Endothelial cell of umbilical vein (primary cell): ENCODE results near the gene PSME4. TPM values are rescaled to one million over a fixed set of nuclear protein-coding genes. Genes with fewer than 3 reads are reported as not detected.

Source experiments
- BruUV-seq: library from RNA; stranded (reverse); fragments of 400-500 nt; replicated peaks from 2 replicates; lab custom pipeline; 2021; lab: Mats Ljungman, UMichigan
- CTCF ChIA-PET: fragments of 300-600, 350-600 bp; sonication (Branson Sonifier 250); formaldehyde crosslinking; loops from one replicate; lab custom pipeline; 2021; ENCODE audit warnings: antibody characterized with exemption, inconsistent platforms; lab: Charles Lee
- POLR2A ChIA-PET: fragments of 300-600, 350-600 bp; sonication (Branson Sonifier 250); formaldehyde crosslinking; loops from one replicate; lab custom pipeline; 2021; ENCODE audit warnings: antibody characterized with exemption, inconsistent platforms; lab: Charles Lee
- DNase-seq: peaks from one replicate; pipeline ENCODE4 v3.0.0-alpha.2; 2011; ENCODE audit warnings: low read depth, low spot score
- FAIRE-seq: peaks from 2 replicates; lab custom pipeline; 2011; peaks lifted over from hg19 to GRCh38; lab: Jason Lieb, UNC
- H2AFZ ChIP-seq: 2 replicates; pipeline ENCODE4 v1.6.0; 2012; ENCODE audit warnings: low read depth, low read length, control low read depth, inconsistent platforms
- H3K27ac ChIP-seq: 2 replicates; pipeline ENCODE4 v1.5.1; 2011; ENCODE audit warnings: low read depth, mild to moderate bottlenecking, control low read depth, low read length, moderate library complexity; ENCODE audit not compliant: insufficient read depth
- H3K27me3 ChIP-seq, 2 experiments: 2 replicates each; pipeline versions ENCODE4 v1.6.0 to v1.6.1; 2011; ENCODE audit warnings: low read length in 2 of 2, mixed read lengths in 1 of 2; ENCODE audit not compliant: control insufficient read depth in 2 of 2, insufficient read depth in 2 of 2
- H3K36me3 ChIP-seq, 2 experiments: 2 replicates in 1 of 2; 3 replicates in 1 of 2; pipeline ENCODE4 v1.5.1; 2011; ENCODE audit warnings: low read length in 2 of 2, mild to moderate bottlenecking in 1 of 2, moderate library complexity in 1 of 2; ENCODE audit not compliant: control insufficient read depth in 2 of 2, insufficient read depth in 2 of 2; ENCODE audit errors: extremely low read depth in 1 of 2
- H3K4me1 ChIP-seq: 3 replicates; pipeline ENCODE4 v1.5.1; 2011; ENCODE audit warnings: mild to moderate bottlenecking, low read length; ENCODE audit not compliant: control insufficient read depth, insufficient read depth; ENCODE audit errors: extremely low read depth
- H3K4me2 ChIP-seq: 2 replicates; pipeline ENCODE4 v1.6.1; 2011; ENCODE audit warnings: low read length, control low read depth, mixed read lengths; ENCODE audit not compliant: insufficient read depth
- H3K4me3 ChIP-seq, 3 experiments: fragments of 200-600 bp in 1 of 3; sonication (generic), shearing (Covaris generic) in 1 of 3; replicated peaks in 1 of 3; 2 replicates each; pipeline ENCODE4 v1.5.1; 2011 to 2016; ENCODE audit warnings: control low read depth in 3 of 3, low read length in 3 of 3, mild to moderate bottlenecking in 2 of 3, inconsistent platforms in 1 of 3, low read depth in 1 of 3, moderate library complexity in 1 of 3; ENCODE audit not compliant: insufficient read depth in 1 of 3
- H3K79me2 ChIP-seq: 2 replicates; pipeline ENCODE4 v1.6.0; 2012; ENCODE audit warnings: low read length, inconsistent platforms; ENCODE audit not compliant: control insufficient read depth, insufficient read depth
- H3K9ac ChIP-seq: replicated peaks from 2 replicates; pipeline ENCODE3; 2011; ENCODE audit warnings: low read length, control low read depth; ENCODE audit not compliant: insufficient read depth; ENCODE audit errors: extremely low read depth
- H3K9me1 ChIP-seq: replicated peaks from 3 replicates; pipeline ENCODE4 v1.6.0; 2011; ENCODE audit warnings: mild to moderate bottlenecking, low read length; ENCODE audit not compliant: control insufficient read depth, insufficient read depth; ENCODE audit errors: extremely low read depth
- H3K9me3 ChIP-seq: replicated peaks from 2 replicates; pipeline ENCODE4 v1.5.1; 2012; ENCODE audit warnings: low read length, inconsistent platforms; ENCODE audit not compliant: control insufficient read depth, insufficient read depth
- H4K20me1 ChIP-seq: replicated peaks from 2 replicates; pipeline ENCODE3; 2011; ENCODE audit warnings: mild to moderate bottlenecking, low read length; ENCODE audit not compliant: control insufficient read depth, insufficient read depth; ENCODE audit errors: extremely low read depth
- CTCF ChIP-seq, 2 donors: IDR thresholded peaks; 1 replicate in 1 of 2; 2 replicates in 1 of 2; pipeline ENCODE4 v1.5.1; 2011; ENCODE audit warnings: low read length in 2 of 2, mild to moderate bottlenecking in 2 of 2, moderate library complexity in 2 of 2, control low read depth in 1 of 2, inconsistent platforms in 1 of 2, low read depth in 1 of 2; ENCODE audit not compliant: insufficient read depth in 1 of 2; ENCODE audit errors: extremely low read depth in 1 of 2
- EZH2 ChIP-seq: IDR thresholded peaks from 2 replicates; pipeline ENCODE4 v1.6.1; 2012; ENCODE audit warnings: borderline replicate concordance, low read depth, mild to moderate bottlenecking, moderate library complexity, low read length, inconsistent platforms; ENCODE audit not compliant: severe bottlenecking
- FOS ChIP-seq: IDR thresholded peaks from 2 replicates; pipeline ENCODE4 v1.6.1; 2011; ENCODE audit warnings: mild to moderate bottlenecking, low read length, moderate library complexity, borderline replicate concordance; ENCODE audit not compliant: insufficient read depth
- GATA2 ChIP-seq: IDR thresholded peaks from 2 replicates; pipeline ENCODE4 v1.7.0; 2011; ENCODE audit warnings: low read depth, mild to moderate bottlenecking, moderate library complexity, mixed read lengths, low read length; ENCODE audit not compliant: insufficient read length, insufficient read depth
- JUN ChIP-seq: IDR thresholded peaks from 2 replicates; pipeline ENCODE4 v1.6.1; 2011; ENCODE audit warnings: borderline replicate concordance, low read depth; ENCODE audit not compliant: insufficient read length, insufficient read depth
- MAX ChIP-seq: IDR thresholded peaks from 2 replicates; pipeline ENCODE4 v1.6.1; 2011; ENCODE audit not compliant: insufficient read depth, insufficient read length
- MYC ChIP-seq: IDR thresholded peaks from one replicate; pipeline ENCODE4 v1.6.1; 2011; ENCODE audit warnings: mild to moderate bottlenecking, low read depth, low read length
- POLR2A ChIP-seq: IDR thresholded peaks from 2 replicates; pipeline ENCODE4 v1.6.1; 2012; ENCODE audit warnings: low read depth, mild to moderate bottlenecking, control low read depth, low read length
- POLR2AphosphoS5 ChIP-seq: IDR thresholded peaks from 2 replicates; pipeline ENCODE4 v1.6.1; 2012; ENCODE audit warnings: low read depth, mild to moderate bottlenecking, control low read depth, low read length, moderate library complexity; ENCODE audit not compliant: insufficient read depth
- dilution Hi-C: fragments of 300-500 bp; cut with MboI; formaldehyde crosslinking; loops from one replicate; pipeline ENCODE4 v1.15.0; 2019; ENCODE audit warnings: low sequenced_read_pairs; ENCODE audit not compliant: extremely low pct_ligation_motif_present
- intact Hi-C: fragments of 100-400 bp; cut with micrococcal nuclease; formaldehyde crosslinking; loops from one replicate; pipeline ENCODE4 v1.10.0; 2022
- polyA plus RNA-seq, 4 experiments: library from polyadenylated mRNA; depleted of rRNA in 3 of 4; stranded (reverse) in 3 of 4; unstranded in 1 of 4; fragments of >200 nt; gene quantifications; 2 replicates each; pipeline versions ENCODE4 v1.2.1 to v1.2.3, GENCODE V29; 2011 to 2012; ENCODE audit warnings: missing spikeins in 1 of 4
- total RNA-seq: library from RNA; stranded (reverse); gene quantifications from 2 replicates; pipeline ENCODE4 v1.2.3, GENCODE V29; 2021

Gene PSME4
- total and polyA plus RNA-seq, 2 donors (not counting 3 experiments of a cell fraction or from before 2014, with no cell fraction given): 24.7 to 82.6 TPM

- no TSS peak for BruUV-seq
- FAIRE-seq: no peak
- POLR2A ChIA-PET: interaction anchor here (1.3 kb wide), 1 partner anchor 29 kb away, joined by 3 read pairs; the partner anchor contains the start of gene PSME4
These were observed 29.0 kb downstream of the PSME4 start for GRCh38 chr2:53941749-53942148.

More at GRCh38 chr2:53941749-53942148, 29.0 kb downstream of the PSME4 start:
- Histone ChIP-seq H2AFZ (no peak overlapping the region), H3K9me1 (no peaks in the 10 kb centered on the region), H3K9ac (no peak overlapping the region), H3K4me3 (no peak overlapping the region), H3K4me1 (peaks cover 15% of the 10 kb centered on the region), H3K4me2 (no peak overlapping the region), H4K20me1 (no peaks in the 10 kb centered on the region), H3K79me2 (peaks cover 39% of the 10 kb centered on the region), H3K36me3 (peaks cover 2 to 19% of the 10 kb centered on the region in 2 experiments), H3K9me3 (no peaks in the 10 kb centered on the region), H3K27ac (no peak overlapping the region), H3K27me3 (no peaks in the 10 kb centered on the region)
- no peak for DNase-seq
- dilution Hi-C loops (no loop called here), intact Hi-C loops (loop anchor here (2.0 kb wide), 1 partner anchor 27 kb away; no protein-coding TSS in a partner anchor)
- CTCF ChIA-PET: interaction anchor here (0.8 to 2.5 kb wide), 3 partner anchors 11 to 763 kb away, joined by 5 to 10 read pairs (median 5); no protein-coding TSS in a partner anchor
- TF ChIP-seq FOS (no peak), MYC (no peak), JUN (no peak), GATA2 (no peak), CTCF (IDR thresholded peaks at IDR 0.05; ENCODE audit: extremely low read depth in 1 of 2, insufficient read depth in 1 of 2, low read depth in 1 of 2, low read length in 2 of 2) (no peak), POLR2A (no peak), POLR2AphosphoS5 (no peak), MAX (no peak), EZH2 (no peak)
